ENCODE results near the gene PRM1. TPM values are rescaled to one million over a fixed set of nuclear protein-coding genes. Genes with fewer than 3 reads are reported as not detected.

The PRM1 gene
- total and polyA plus RNA-seq, 7 experiments from 2014 or later = not detected

Small RNA genes within 50 kb of the gene (microRNA-seq; reads per million reads assigned to microRNA genes)
- gene MIR548H2 (ENCODE audit: borderline microRNAs expressed) = not detected

Other genes with a start within 250 kb of the PRM1 start
- gene SOCS1, start 25.1 kb downstream of the PRM1 start, total RNA-seq = 100 to 1,000 TPM in 1 of 5 experiments, 10 to 100 TPM in 4; 12.8 to 191 (median 46.8) TPM
- 10 to 100 TPM; 15.2 to 15.7 TPM for gene SOCS1, start 25.1 kb downstream of the PRM1 start, polyA plus RNA-seq
- not detected for gene TNP2, start 12.0 kb downstream of the PRM1 start, total RNA-seq
- not detected for gene TNP2, start 12.0 kb downstream of the PRM1 start, polyA plus RNA-seq
- gene PRM3, start 7.7 kb downstream of the PRM1 start, total RNA-seq = not detected
- gene PRM3, start 7.7 kb downstream of the PRM1 start, polyA plus RNA-seq = not detected
- not detected for gene PRM2, start 4.8 kb downstream of the PRM1 start, total RNA-seq
- not detected for gene PRM2, start 4.8 kb downstream of the PRM1 start, polyA plus RNA-seq
- gene RMI2, start 64.1 kb upstream of the PRM1 start, total RNA-seq = 10 to 100 TPM in 1 of 5 experiments, 1 to 10 TPM in 4; 1.8 to 57.0 (median 3.3) TPM
- 10 to 100 TPM in 1 of 2 donors, 1 to 10 TPM in 1; 7.1 to 13.3 TPM for gene RMI2, start 64.1 kb upstream of the PRM1 start, polyA plus RNA-seq